8988T (cell line): ENCODE data around the gene LPP.

Experiments
- DNase-seq: peaks from one replicate; pipeline ENCODE4 v3.0.0; 2011

Gene LPP

GRCh38 chr3:188282871-188283270 lies 128.9 kb downstream of the LPP start:
- DNase-seq = no peak

GRCh38 chr3:188283347-188283746 lies 129.4 kb downstream of the LPP start:
- no peak for DNase-seq

- DNase-seq = no peak
These were observed 130.7 kb downstream of the LPP start for GRCh38 chr3:188284455-188285212.

GRCh38 chr3:188286087-188286513 lies 132.1 kb downstream of the LPP start:
- peak; percentile 39 for DNase-seq

- no peak for DNase-seq
These were observed 133.4 kb downstream of the LPP start for GRCh38 chr3:188287339-188287738.

GRCh38 chr3:188287762-188288505 lies 134.0 kb downstream of the LPP start:
- no peak for DNase-seq

GRCh38 chr3:188292251-188292650 lies 138.3 kb downstream of the LPP start:
- no peak for DNase-seq

- no peak for DNase-seq
These were observed 138.9 kb downstream of the LPP start for GRCh38 chr3:188292827-188293226.

- DNase-seq = no peak
These were observed 140.2 kb downstream of the LPP start for GRCh38 chr3:188294113-188294512.

- DNase-seq = no peak
These were observed 141.0 kb downstream of the LPP start for GRCh38 chr3:188294823-188295487.

GRCh38 chr3:188295876-188296275 lies 141.9 kb downstream of the LPP start:
- DNase-seq = no peak

GRCh38 chr3:188296761-188297612 lies 143.0 kb downstream of the LPP start:
- no peak for DNase-seq

GRCh38 chr3:188298585-188298984 lies 144.6 kb downstream of the LPP start:
- DNase-seq = no peak

- DNase-seq = no peak
These were observed 145.1 kb downstream of the LPP start for GRCh38 chr3:188299068-188299467.

GRCh38 chr3:188299708-188300107 lies 145.8 kb downstream of the LPP start:
- DNase-seq = no peak

GRCh38 chr3:188301147-188301546 lies 147.2 kb downstream of the LPP start:
- DNase-seq = no peak

GRCh38 chr3:188303286-188303799 lies 149.4 kb downstream of the LPP start:
- DNase-seq = no peak

- no peak for DNase-seq
These were observed 149.9 kb downstream of the LPP start for GRCh38 chr3:188303823-188304222.

- DNase-seq = no peak
These were observed 150.5 kb downstream of the LPP start for GRCh38 chr3:188304501-188304900.

GRCh38 chr3:188305220-188305619 lies 151.3 kb downstream of the LPP start:
- no peak for DNase-seq

GRCh38 chr3:188306435-188307005 lies 152.6 kb downstream of the LPP start:
- no peak for DNase-seq
